SK-N-SH (cell line): ENCODE data around the gene EVC. TPM values are rescaled to one million over a fixed set of nuclear protein-coding genes. Genes with fewer than 3 reads are reported as not detected.

ENCODE experiments used
- CTCF ChIA-PET: fragments of 300-600, 350-600 bp; formaldehyde crosslinking; extraction: SDS; loops from one replicate; lab custom pipeline; 2021; lab: Yijun Ruan, JAX
- POLR2A ChIA-PET: fragments of 350-600 bp; sonication (Branson Sonifier 250); formaldehyde crosslinking; extraction: SDS; loops from one replicate; lab custom pipeline; 2020; ENCODE audit warnings: antibody characterized with exemption, inconsistent platforms; lab: Yijun Ruan, JAX
- DNase-seq: peaks from one replicate; pipeline ENCODE4 v3.0.0; 2012
- H2AFZ ChIP-seq: fragments of 200-600 bp; sonication (generic); 2 replicates; pipeline ENCODE4 v1.8.1; 2016; ENCODE audit warnings: antibody characterized with exemption, mild to moderate bottlenecking, low read depth
- H3F3A ChIP-seq: fragments of 200-600 bp; sonication (generic); replicated peaks from 2 replicates; pipeline ENCODE3; 2016; ENCODE audit warnings: antibody characterized with exemption, mild to moderate bottlenecking; ENCODE audit not compliant: insufficient read depth
- H3K27ac ChIP-seq, 2 experiments: fragments of 200-500 bp in 1 of 2; fragments of 200-600 bp in 1 of 2; sonication (Bioruptor generic) in 1 of 2; sonication (generic), shearing (Covaris generic) in 1 of 2; 2 replicates each; pipeline versions ENCODE4 v1.5.1 to v1.6.1; 2014 to 2016; ENCODE audit warnings: low read depth in 2 of 2, inconsistent platforms in 1 of 2, low read length in 1 of 2, mild to moderate bottlenecking in 1 of 2, mixed read lengths in 1 of 2
- H3K27me3 ChIP-seq: fragments of 200-600 bp; sonication (generic), shearing (Covaris generic); 2 replicates; pipeline ENCODE4 v1.6.1; 2016; ENCODE audit warnings: mixed run types; ENCODE audit not compliant: insufficient read depth
- H3K36me3 ChIP-seq, 2 experiments: fragments of 200-500 bp in 1 of 2; fragments of 200-600 bp in 1 of 2; sonication (Bioruptor generic) in 1 of 2; sonication (generic) in 1 of 2; replicated peaks in 1 of 2; 2 replicates each; pipeline versions ENCODE3 to v1.5.1; 2014 to 2016; ENCODE audit warnings: low read length in 1 of 2, mild to moderate bottlenecking in 1 of 2; ENCODE audit not compliant: insufficient read depth in 2 of 2, control insufficient read depth in 1 of 2
- H3K4me1 ChIP-seq, 2 experiments: fragments of 200-500 bp in 1 of 2; fragments of 200-600 bp in 1 of 2; sonication (Bioruptor generic) in 1 of 2; sonication (generic), shearing (Covaris generic) in 1 of 2; 2 replicates each; pipeline versions ENCODE4 v1.5.1 to v1.6.1; 2014 to 2016; ENCODE audit warnings: low read depth in 1 of 2, low read length in 1 of 2, mixed run types in 1 of 2; ENCODE audit not compliant: insufficient read depth in 2 of 2, control insufficient read depth in 1 of 2
- H3K4me2 ChIP-seq: fragments of 200-600 bp; sonication (generic), shearing (Covaris generic); 2 replicates; pipeline ENCODE4 v1.6.1; 2017; ENCODE audit warnings: mixed run types
- H3K4me3 ChIP-seq, 2 experiments: fragments of 200-500 bp in 1 of 2; fragments of 200-600 bp in 1 of 2; sonication (Bioruptor generic) in 1 of 2; sonication (generic), shearing (Covaris generic) in 1 of 2; 2 replicates each; pipeline versions ENCODE4 v1.5.1 to v1.8.1; 2014 to 2016; ENCODE audit warnings: low read depth in 2 of 2, inconsistent platforms in 1 of 2, low read length in 1 of 2, mild to moderate bottlenecking in 1 of 2, mixed read lengths in 1 of 2, moderate library complexity in 1 of 2
- H3K79me2 ChIP-seq: fragments of 200-600 bp; sonication (generic); 2 replicates; pipeline ENCODE4 v1.8.1; 2017; ENCODE audit warnings: mild to moderate bottlenecking; ENCODE audit not compliant: insufficient read depth
- H3K9ac ChIP-seq: fragments of 200-600 bp; sonication (generic); 2 replicates; pipeline ENCODE4 v1.6.1; 2017; ENCODE audit warnings: mixed run types
- H3K9me2 ChIP-seq: fragments of 200-600 bp; sonication (generic); 2 replicates; pipeline ENCODE4 v1.6.1; 2017; ENCODE audit warnings: mixed run types
- H3K9me3 ChIP-seq: fragments of 200-600 bp; sonication (generic); 2 replicates; pipeline ENCODE4 v1.6.1; 2017; ENCODE audit warnings: mixed run types, mild to moderate bottlenecking, moderate library complexity
- H4K20me1 ChIP-seq: fragments of 200-600 bp; sonication (generic); 2 replicates; pipeline ENCODE4 v1.6.1; 2017; ENCODE audit warnings: mild to moderate bottlenecking, mixed run types; ENCODE audit not compliant: insufficient read depth
- CTCF ChIP-seq: fragments of 200-600 bp; sonication (generic); IDR thresholded peaks from 2 replicates; pipeline ENCODE4 v1.6.1; 2017; ENCODE audit warnings: antibody characterized with exemption, mild to moderate bottlenecking, moderate library complexity
- EP300 ChIP-seq, 2 experiments: IDR thresholded peaks; 2 replicates each; pipeline versions ENCODE4 v1.4.0 to v1.6.1; 2012; ENCODE audit warnings: borderline replicate concordance in 1 of 2, low read depth in 1 of 2, low read length in 1 of 2
- FOSL2 ChIP-seq: IDR thresholded peaks from 2 replicates; pipeline ENCODE4 v1.4.0; 2012; ENCODE audit warnings: low read depth, mild to moderate bottlenecking, moderate library complexity, borderline replicate concordance
- FOXJ3 ChIP-seq: sonication (generic); formaldehyde crosslinking; IDR thresholded peaks from 2 replicates; pipeline ENCODE4 v1.5.1; 2020; ENCODE audit warnings: mild to moderate bottlenecking, missing genetic modification reagents
- FOXM1 ChIP-seq: IDR thresholded peaks from 2 replicates; pipeline ENCODE4 v1.4.0; 2012; ENCODE audit warnings: low read depth, mild to moderate bottlenecking
- JUND ChIP-seq: IDR thresholded peaks from 2 replicates; pipeline ENCODE4 v1.4.0; 2012
- MAX ChIP-seq: IDR thresholded peaks from 2 replicates; pipeline ENCODE4 v1.4.0; 2012; ENCODE audit warnings: low read depth
- MXI1 ChIP-seq: IDR thresholded peaks from 2 replicates; pipeline ENCODE4 v1.6.1; 2012; ENCODE audit warnings: mild to moderate bottlenecking, low read depth, low read length, improper control_type of control experiment
- NFIC ChIP-seq: IDR thresholded peaks from 2 replicates; pipeline ENCODE4 v1.4.0; 2012; ENCODE audit warnings: borderline replicate concordance
- NRF1 ChIP-seq: IDR thresholded peaks from 2 replicates; pipeline ENCODE4 v1.6.1; 2012; ENCODE audit warnings: low read depth, mild to moderate bottlenecking, low read length
- PBX3 ChIP-seq: IDR thresholded peaks from 2 replicates; pipeline ENCODE4; 2012
- POLR2AphosphoS5 ChIP-seq: IDR thresholded peaks from 2 replicates; pipeline ENCODE4 v1.6.1; 2012; ENCODE audit warnings: low read depth, low read length
- RFX5 ChIP-seq: IDR thresholded peaks from 2 replicates; pipeline ENCODE4 v1.6.1; 2012; ENCODE audit warnings: mild to moderate bottlenecking, improper control_type of control experiment, low read length
- SMC3 ChIP-seq: IDR thresholded peaks from 2 replicates; pipeline ENCODE4 v1.6.1; 2012; ENCODE audit warnings: low read depth, low read length, improper control_type of control experiment
- TCF12 ChIP-seq: IDR thresholded peaks from 2 replicates; pipeline ENCODE4 v1.4.0; 2012
- USF2 ChIP-seq: fragments of 150-350 bp; IDR thresholded peaks from 2 replicates; pipeline ENCODE4 v1.6.1; 2017; ENCODE audit warnings: antibody characterized with exemption, low read length, low read depth, borderline replicate concordance
- WGBS: methylation state at CpG from one replicate; pipeline ENCODE4 v1.1.6; 2017; ENCODE audit warnings: low lambda C conversion rate; 5-methylcytosine and 5-hydroxymethylcytosine counted together
- polyA plus RNA-seq, 3 experiments: library from polyadenylated mRNA; depleted of rRNA; stranded (reverse); fragments of >200 nt; gene quantifications; 2 replicates each; pipeline ENCODE4 v1.2.3, GENCODE V29; 2012

Gene EVC
- polyA plus RNA-seq, 1 of the 3 experiments (the other 2 are of a cell fraction) = 3.8 TPM

- TF ChIP-seq MAX (peak; percentile 9; the same call in 1 of the 2 replicates), NRF1 (no peak)
Observed at GRCh38 chr4:5711479-5712184, 631 bp downstream of the EVC start (continued).

GRCh38 chr4:5712517-5712916 is 1.5 kb downstream of the EVC start:
- Histone ChIP-seq H3K4me3 (peak overlapping the region; percentile 65 to 75; a peak in 2 of 4 replicates), H3K9me3 (no peaks in the 10 kb centered on the region), H3K9me2 (no peaks in the 10 kb centered on the region), H3K9ac (no peak overlapping the region), H3K36me3 (peaks cover 0 to 12% of the 10 kb centered on the region in 2 experiments), H3K27me3 (no peaks in the 10 kb centered on the region), H3K4me1 (peaks cover 3 to 24% of the 10 kb centered on the region in 2 experiments; a peak in 1 of 4 replicates), H4K20me1 (no peaks in the 10 kb centered on the region), H3K4me2 (peak overlapping the region; percentile 81), H2AFZ (no peak overlapping the region), H3K79me2 (peaks cover 59% of the 10 kb centered on the region), H3K27ac (no peak overlapping the region), H3F3A (no peaks in the 10 kb centered on the region)
- ChIA-PET CTCF (no interaction called here), POLR2A (no interaction called here)
- no peak for DNase-seq
- 86% methylated on average over 7 of the region's 7 CpGs for WGBS
- TF ChIP-seq USF2 (no peak), TCF12 (no peak), FOXM1 (no peak), RFX5 (no peak), SMC3 (no peak), NFIC (no peak)
- TF ChIP-seq, all 33 proteins: peak for 0

- peaks cover 64% of the 10 kb centered on the region for H3K79me2 ChIP-seq
- H3K9me2 ChIP-seq = no peaks in the 10 kb centered on the region
- no peak overlapping the region for H3K4me3 ChIP-seq
- no peaks in the 10 kb centered on the region for H3K9me3 ChIP-seq
- H2AFZ ChIP-seq = no peak overlapping the region
- no peaks in the 10 kb centered on the region for H4K20me1 ChIP-seq
- no peak for DNase-seq
- no peak overlapping the region for H3K27ac ChIP-seq
- no peaks in the 10 kb centered on the region for H3K27me3 ChIP-seq
- no peak overlapping the region for H3K9ac ChIP-seq
- H3F3A ChIP-seq = no peaks in the 10 kb centered on the region
- ChIA-PET CTCF (no interaction called here), POLR2A (no interaction called here)
- TF ChIP-seq MAX = no peak
- TF ChIP-seq TCF12 = no peak
- no peak for TF ChIP-seq SMC3
- no peak for TF ChIP-seq RFX5
- TF ChIP-seq FOXJ3 = no peak
- TF ChIP-seq USF2 = no peak
- no peak for TF ChIP-seq JUND
- no peak for TF ChIP-seq POLR2AphosphoS5
- no peak for TF ChIP-seq PBX3
- TF ChIP-seq MXI1 = no peak
- TF ChIP-seq EP300 (IDR thresholded peaks at IDR 0.05; ENCODE audit: borderline replicate concordance in 1 of 2, low read depth in 1 of 2, low read length in 1 of 2) = no peak
- no peak for TF ChIP-seq CTCF
- no peak for TF ChIP-seq FOSL2
- WGBS = 60% methylated on average over 3 of the region's 3 CpGs
- H3K4me2 ChIP-seq = peak overlapping the region; percentile 81; the same call in 1 of the 2 replicates
- peaks cover 3 to 21% of the 10 kb centered on the region in 2 experiments; a peak in 1 of 4 replicates for H3K4me1 ChIP-seq
- peaks cover 0 to 12% of the 10 kb centered on the region in 2 experiments for H3K36me3 ChIP-seq
Observed at GRCh38 chr4:5712931-5713330, 1.9 kb downstream of the EVC start.
